Mucosa of rectum (tissue), 2 donors: ENCODE data around the gene EXD3.
"Not testable (repeated sequence)": the region's sequence is repeated elsewhere in the genome, so short reads cannot be mapped to it uniquely, and the experiment has no call there.

Experiments used
- H3K27ac ChIP-seq, 2 donors: one replicate each; pipeline ENCODE4 v1.7.0; 2013; ENCODE audit warnings: inconsistent platforms in 2 of 2, low read depth in 2 of 2, low read length in 2 of 2
- H3K27me3 ChIP-seq, 2 donors: one replicate each; pipeline ENCODE4 v1.7.0; 2013; ENCODE audit warnings: low read length in 2 of 2; ENCODE audit not compliant: control insufficient read depth in 2 of 2, insufficient read depth in 2 of 2
- H3K36me3 ChIP-seq, 2 donors: one replicate each; pipeline ENCODE4 v1.7.0; 2013; ENCODE audit warnings: low read length in 2 of 2; ENCODE audit not compliant: control insufficient read depth in 2 of 2, insufficient read depth in 2 of 2
- H3K4me1 ChIP-seq, 2 donors: one replicate each; pipeline ENCODE4 v1.7.0; 2013; ENCODE audit warnings: low read length in 2 of 2, mild to moderate bottlenecking in 1 of 2; ENCODE audit not compliant: control insufficient read depth in 2 of 2, insufficient read depth in 2 of 2
- H3K4me3 ChIP-seq, 2 donors: one replicate each; pipeline ENCODE4 v1.7.0; 2013; ENCODE audit warnings: low read length in 2 of 2
- H3K9ac ChIP-seq, 2 donors: one replicate each; pipeline ENCODE4 v1.7.0; 2013; ENCODE audit warnings: low read length in 2 of 2, low read depth in 1 of 2, mild to moderate bottlenecking in 1 of 2
- H3K9me3 ChIP-seq, 2 donors: one replicate each; pipeline ENCODE4 v1.7.0; 2013; ENCODE audit warnings: low read length in 2 of 2; ENCODE audit not compliant: control insufficient read depth in 2 of 2
- donor health status: healthy.
- donor health status: Normal muscosa, but diverticular disease.

Gene EXD3

GRCh38 chr9:137392232-137393007 is 30.5 kb downstream of the EXD3 start:
- H3K27me3 ChIP-seq, result no peaks in the 10 kb centered on the region
- no peaks in the 10 kb centered on the region for H3K9me3 ChIP-seq
- no peak overlapping the region for H3K9ac ChIP-seq
- H3K36me3 ChIP-seq, result peaks cover 0 to 2% of the 10 kb centered on the region in 2 donors
- H3K27ac ChIP-seq, result no peak overlapping the region
- H3K4me3 ChIP-seq, result no peak overlapping the region
- H3K4me1 ChIP-seq, result peaks cover 9% of the 10 kb centered on the region in 2 donors

GRCh38 chr9:137391411-137391754 is 31.6 kb downstream of the EXD3 start:
- Histone ChIP-seq H3K4me3 (peak overlapping the region in 1 of 2 donors; percentile 50), H3K36me3 (no peaks in the 10 kb centered on the region), H3K9me3 (no peaks in the 10 kb centered on the region), H3K27me3 (no peaks in the 10 kb centered on the region), H3K9ac (peak overlapping the region in 1 of 2 donors; percentile 64), H3K4me1 (peaks cover 9% of the 10 kb centered on the region in 2 donors), H3K27ac (peak overlapping the region; percentile 83 to 85)

- Histone ChIP-seq H3K27me3 (no peaks in the 10 kb centered on the region), H3K36me3 (no peaks in the 10 kb centered on the region), H3K9me3 (no peaks in the 10 kb centered on the region), H3K4me3 (peak overlapping the region in 1 of 2 donors; percentile 50), H3K4me1 (peaks cover 9% of the 10 kb centered on the region in 2 donors), H3K9ac (peak overlapping the region in 1 of 2 donors; percentile 64), H3K27ac (peak overlapping the region; percentile 83 to 85)
Observed at GRCh38 chr9:137390553-137391410, 32.2 kb downstream of the EXD3 start.

- Histone ChIP-seq H3K36me3 (no peaks in the 10 kb centered on the region), H3K4me1 (peaks cover 9% of the 10 kb centered on the region in 2 donors), H3K27ac (no peak overlapping the region), H3K9ac (no peak overlapping the region), H3K9me3 (no peaks in the 10 kb centered on the region), H3K4me3 (no peak overlapping the region), H3K27me3 (no peaks in the 10 kb centered on the region)
Observed at GRCh38 chr9:137389428-137389746, 33.6 kb downstream of the EXD3 start.

- no peaks in the 10 kb centered on the region for H3K9me3 ChIP-seq
- H3K27me3 ChIP-seq, result no peaks in the 10 kb centered on the region
- no peak overlapping the region for H3K4me3 ChIP-seq
- H3K27ac ChIP-seq, result no peak overlapping the region
- H3K4me1 ChIP-seq, result peaks cover 9% of the 10 kb centered on the region in 2 donors
- H3K9ac ChIP-seq, result no peak overlapping the region
- no peaks in the 10 kb centered on the region for H3K36me3 ChIP-seq
Observed at GRCh38 chr9:137388589-137389427, 34.2 kb downstream of the EXD3 start.

GRCh38 chr9:137387891-137388560 is 34.9 kb downstream of the EXD3 start:
- peak overlapping the region in 1 of 2 donors; percentile 61 for H3K27ac ChIP-seq
- no peaks in the 10 kb centered on the region for H3K27me3 ChIP-seq
- no peaks in the 10 kb centered on the region for H3K36me3 ChIP-seq
- no peak overlapping the region for H3K4me3 ChIP-seq
- no peaks in the 10 kb centered on the region for H3K9me3 ChIP-seq
- no peak overlapping the region for H3K9ac ChIP-seq
- H3K4me1 ChIP-seq, result peaks cover 9% of the 10 kb centered on the region in 2 donors

- no peaks in the 10 kb centered on the region for H3K36me3 ChIP-seq
- peak overlapping the region in 1 of 2 donors; percentile 61 for H3K27ac ChIP-seq
- no peak overlapping the region for H3K4me3 ChIP-seq
- H3K9me3 ChIP-seq, result no peaks in the 10 kb centered on the region
- no peak overlapping the region for H3K9ac ChIP-seq
- H3K4me1 ChIP-seq, result peaks cover 9% of the 10 kb centered on the region in 2 donors
- H3K27me3 ChIP-seq, result no peaks in the 10 kb centered on the region
Observed at GRCh38 chr9:137387114-137387890, 35.7 kb downstream of the EXD3 start.

GRCh38 chr9:137386507-137387113 is 36.4 kb downstream of the EXD3 start:
- H3K27me3 ChIP-seq, H3K4me1 ChIP-seq, H3K9ac ChIP-seq, H3K9me3 ChIP-seq, H3K36me3 ChIP-seq, H3K4me3 ChIP-seq: not testable (repeated sequence)
- peak overlapping the region in 1 of 2 donors; percentile 61 for H3K27ac ChIP-seq
